ENCODE results near the gene BAD.

DNA sequence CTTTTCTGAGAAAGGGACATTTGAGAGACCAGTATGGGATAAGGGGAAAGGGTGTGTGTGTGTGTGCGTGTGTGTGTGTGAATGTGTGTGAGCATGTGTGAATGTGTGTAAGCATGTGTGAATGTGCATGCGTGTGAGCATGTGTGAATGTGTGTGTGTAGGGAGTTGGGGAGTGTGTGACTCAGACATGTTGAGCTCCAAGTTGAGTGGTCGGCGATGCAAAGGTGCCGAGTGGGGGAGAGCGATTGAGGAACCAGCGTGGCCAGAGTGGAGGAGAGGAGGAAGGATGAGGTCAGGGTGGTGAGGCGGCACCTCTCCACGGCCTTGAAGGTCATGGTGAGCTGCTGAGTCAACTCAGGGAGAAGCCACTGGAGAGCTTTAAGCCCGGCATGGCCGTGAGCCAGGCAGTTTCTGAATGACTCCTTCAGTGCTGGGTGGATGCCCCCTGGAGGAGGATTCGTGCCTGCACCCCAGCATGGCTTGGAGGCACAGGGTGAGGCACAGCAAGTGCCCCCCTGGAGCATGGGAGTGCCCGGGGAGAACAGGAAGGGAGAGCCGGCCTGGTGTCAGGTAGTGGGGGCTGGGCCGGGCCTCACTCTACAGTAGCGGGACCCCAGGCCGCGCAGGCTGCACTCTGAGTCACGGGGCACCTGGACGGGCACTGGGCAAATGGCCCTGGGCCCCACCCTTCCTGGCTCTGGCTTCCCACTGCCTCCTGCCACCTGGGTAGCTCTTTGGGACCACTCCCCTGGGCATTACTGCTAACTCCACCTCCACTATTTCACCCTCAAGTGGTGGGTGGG lies 47.3 kb upstream of the BAD start:
- TF ChIP-seq, protein P1, sequence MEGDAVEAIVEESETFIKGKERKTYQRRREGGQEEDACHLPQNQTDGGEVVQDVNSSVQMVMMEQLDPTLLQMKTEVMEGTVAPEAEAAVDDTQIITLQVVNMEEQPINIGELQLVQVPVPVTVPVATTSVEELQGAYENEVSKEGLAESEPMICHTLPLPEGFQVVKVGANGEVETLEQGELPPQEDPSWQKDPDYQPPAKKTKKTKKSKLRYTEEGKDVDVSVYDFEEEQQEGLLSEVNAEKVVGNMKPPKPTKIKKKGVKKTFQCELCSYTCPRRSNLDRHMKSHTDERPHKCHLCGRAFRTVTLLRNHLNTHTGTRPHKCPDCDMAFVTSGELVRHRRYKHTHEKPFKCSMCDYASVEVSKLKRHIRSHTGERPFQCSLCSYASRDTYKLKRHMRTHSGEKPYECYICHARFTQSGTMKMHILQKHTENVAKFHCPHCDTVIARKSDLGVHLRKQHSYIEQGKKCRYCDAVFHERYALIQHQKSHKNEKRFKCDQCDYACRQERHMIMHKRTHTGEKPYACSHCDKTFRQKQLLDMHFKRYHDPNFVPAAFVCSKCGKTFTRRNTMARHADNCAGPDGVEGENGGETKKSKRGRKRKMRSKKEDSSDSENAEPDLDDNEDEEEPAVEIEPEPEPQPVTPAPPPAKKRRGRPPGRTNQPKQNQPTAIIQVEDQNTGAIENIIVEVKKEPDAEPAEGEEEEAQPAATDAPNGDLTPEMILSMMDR (conservative IDR thresholded peaks at IDR 0.05), result no peak; the same call in 1 of the 2 replicates
- TF ChIP-seq ZFX (IDR thresholded peaks at IDR 0.05), result no peak
